ENCODE data around the gene COL23A1. TPM values are rescaled to one million over a fixed set of nuclear protein-coding genes. Genes with fewer than 3 reads are reported as not detected.
"Not testable (repeated sequence)": the region's sequence is repeated elsewhere in the genome, so short reads cannot be mapped to it uniquely, and the experiment has no call there.

COL23A1 gene
- total RNA-seq, 1 experiment from 2014 or later: 0.08 TPM

DNA sequence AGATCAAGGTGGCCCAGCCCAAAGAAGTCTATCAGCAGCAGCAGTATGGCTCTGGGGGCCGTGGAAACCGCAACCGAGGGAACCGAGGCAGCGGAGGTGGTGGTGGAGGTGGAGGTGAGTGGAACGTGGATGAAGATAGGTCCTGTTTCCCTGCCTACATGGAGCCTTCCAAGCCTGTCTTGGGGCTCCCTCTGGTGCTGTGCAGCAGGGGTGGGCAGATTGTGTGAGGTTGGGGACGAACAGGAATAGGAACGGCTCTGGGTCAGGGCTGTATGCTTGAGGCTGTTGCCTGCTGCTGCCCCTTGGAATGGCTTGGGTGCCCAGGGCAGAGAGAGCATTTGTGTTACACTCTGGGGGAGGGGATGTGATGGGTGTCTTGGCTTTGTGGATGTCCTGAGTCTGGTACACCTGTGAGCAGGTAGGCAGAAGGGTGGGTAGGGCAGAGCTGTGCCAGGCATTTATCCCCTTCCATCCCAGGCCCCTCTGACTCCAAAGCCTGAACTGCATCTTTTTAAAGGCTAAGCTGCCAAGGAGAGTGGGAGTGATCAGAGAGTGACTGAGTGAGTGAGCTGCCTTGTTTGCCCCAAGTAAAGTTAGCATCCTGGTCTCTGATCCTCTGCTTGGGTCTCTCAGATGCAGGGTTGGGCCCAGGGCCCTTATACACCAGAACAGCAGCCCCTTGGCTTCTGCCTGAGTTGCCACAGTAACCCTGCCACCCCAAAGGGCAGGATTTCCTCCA lies 380.7 kb downstream of the COL23A1 start:
- no peak for DNase-seq (ENCODE audit: low spot score)

DNA sequence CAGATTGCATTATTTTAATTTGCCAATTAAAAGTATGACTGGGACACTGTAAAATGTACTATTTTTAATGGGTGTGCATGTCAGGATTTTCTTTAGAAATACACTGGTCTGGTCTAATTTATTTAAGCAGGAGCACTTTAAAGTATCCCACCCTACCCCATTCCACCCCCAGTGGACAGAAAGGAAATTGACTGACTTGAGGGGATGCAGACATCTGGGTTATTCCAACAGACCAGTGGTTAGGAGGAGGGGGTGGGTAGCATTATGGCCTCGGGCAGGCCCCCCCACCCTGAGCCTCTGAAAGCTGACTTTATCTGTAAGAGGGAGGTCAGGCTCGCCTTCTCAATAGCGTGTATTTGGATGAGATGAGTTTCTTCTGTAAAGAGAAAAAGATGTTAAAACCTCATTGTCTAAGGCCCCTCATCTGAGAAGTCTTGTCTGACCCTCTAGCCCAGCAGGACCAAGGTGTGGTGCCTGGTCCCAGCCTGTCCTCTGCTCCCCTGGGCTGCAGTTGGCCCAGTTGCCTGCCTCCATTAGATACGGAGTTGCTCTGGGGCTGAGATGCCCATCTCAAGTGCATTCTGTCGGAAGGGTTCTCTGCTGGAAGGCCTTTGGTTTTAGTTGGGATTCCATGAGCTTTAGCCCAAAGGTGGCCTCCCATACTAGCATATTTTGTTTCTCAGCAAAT lies 381.5 kb downstream of the COL23A1 start:
- no peak for DNase-seq (ENCODE audit: low spot score)

DNA sequence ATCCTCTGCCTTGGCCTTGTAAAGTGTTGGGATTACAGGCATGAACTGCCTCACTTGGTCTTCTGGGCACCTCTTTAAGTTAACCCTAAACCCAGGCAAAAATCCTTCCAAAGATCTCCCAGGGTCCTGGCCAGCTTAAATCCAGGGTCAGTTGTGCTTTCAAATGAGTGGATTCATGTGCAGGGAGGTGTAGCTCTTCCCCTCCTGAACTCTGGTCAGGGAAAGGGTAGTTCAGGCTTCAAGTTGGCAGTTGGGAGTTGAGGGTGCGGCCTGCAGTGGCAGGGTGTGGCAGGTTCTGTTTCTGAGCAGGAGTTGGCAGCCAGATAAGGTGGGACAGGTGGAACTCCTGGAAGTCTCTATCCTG lies 382.3 kb downstream of the COL23A1 start:
- no peak for DNase-seq (ENCODE audit: low spot score)

DNA sequence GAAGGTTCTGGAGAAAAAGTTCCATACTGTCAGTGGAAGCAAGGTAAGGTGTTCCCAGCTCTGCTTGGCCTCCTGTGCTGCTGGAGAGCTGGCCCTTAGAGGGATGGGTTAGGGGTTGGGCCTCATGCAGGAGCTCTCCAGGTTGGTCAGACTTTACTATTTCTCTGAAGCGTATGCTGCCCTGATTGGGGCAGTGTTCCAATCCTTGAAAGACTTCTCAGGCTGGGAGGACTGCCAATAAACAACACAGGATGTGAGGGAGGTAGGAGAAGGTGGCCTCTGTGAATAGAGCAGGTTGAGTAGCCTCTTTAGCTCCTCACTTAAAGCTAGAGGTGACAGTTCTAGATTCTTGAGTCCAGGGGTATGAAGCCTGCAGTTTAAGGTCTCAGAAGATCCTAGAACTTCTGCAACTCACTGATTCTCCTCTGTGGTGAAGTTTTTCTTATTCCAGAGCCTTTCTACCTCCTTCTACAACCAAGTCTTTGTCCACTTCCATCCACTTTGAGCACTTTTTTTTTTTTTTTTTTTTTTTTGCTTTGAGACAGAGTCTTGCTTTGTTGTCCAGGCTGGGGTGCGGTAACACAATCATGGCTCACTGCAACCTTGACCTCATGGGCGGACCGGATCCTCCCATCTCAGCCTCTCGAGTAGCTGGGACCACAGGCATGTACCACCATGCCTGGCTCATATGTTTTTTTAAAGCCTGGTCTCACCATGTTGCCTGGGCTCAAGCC lies 382.8 kb downstream of the COL23A1 start:
- DNase-seq (ENCODE audit: low spot score): peak; percentile 91

DNA sequence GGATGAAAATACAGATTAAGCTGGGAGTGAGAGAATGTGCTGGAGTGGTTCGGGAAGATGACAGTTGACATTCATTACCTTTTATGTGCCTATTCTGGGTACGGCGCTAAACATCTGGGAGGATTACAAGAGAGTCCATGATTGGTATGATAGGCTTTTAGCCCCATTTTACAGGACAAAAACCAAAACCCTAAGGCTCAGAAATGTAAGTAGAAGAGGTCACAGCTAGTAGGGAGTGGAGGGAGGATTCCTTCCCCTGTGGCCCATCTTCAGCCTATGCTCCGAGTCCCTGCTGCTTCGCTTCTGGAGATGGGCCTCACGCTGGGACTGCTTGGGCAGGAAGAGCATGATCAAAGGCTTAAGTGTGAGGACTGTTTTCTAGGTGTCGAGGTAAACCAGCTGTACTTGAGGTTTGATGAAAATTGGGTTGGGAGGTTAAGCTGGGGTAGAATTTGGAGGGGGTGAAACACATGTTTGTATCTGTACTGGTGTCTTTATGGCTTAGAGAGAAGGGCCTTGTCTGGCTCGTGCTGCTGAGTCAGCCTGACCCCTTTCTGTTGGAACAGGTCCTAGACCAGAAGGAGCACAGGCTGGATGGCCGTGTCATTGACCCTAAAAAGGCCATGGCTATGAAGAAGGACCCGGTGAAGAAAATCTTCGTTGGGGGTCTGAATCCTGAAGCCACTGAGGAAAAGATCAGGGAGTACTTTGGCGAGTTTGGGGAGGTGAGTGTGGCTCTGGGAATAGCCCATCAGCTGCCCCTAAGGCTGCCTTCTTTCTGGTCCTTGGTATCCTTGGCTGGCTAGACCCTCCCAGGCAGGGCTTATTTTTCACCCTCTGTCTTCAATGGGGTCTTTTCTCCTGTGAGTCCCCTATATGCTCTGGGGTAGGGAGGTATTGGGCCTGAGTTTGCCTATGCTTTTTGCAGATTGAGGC lies 383.8 kb downstream of the COL23A1 start:
- DNase-seq (ENCODE audit: low spot score): no peak

DNA sequence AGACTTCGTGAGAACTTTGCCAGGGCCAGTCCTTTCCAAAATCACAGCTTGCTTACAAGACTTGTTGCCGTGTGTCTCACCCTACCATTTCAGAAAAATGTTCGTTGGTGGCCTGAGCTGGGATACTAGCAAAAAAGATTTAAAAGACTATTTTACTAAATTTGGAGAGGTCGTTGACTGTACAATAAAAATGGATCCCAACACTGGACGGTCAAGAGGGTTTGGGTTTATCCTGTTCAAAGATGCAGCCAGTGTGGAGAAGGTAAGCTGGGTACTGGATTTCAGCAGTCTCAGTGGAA lies 384.5 kb downstream of the COL23A1 start:
- no peak for DNase-seq (ENCODE audit: low spot score)

DNA sequence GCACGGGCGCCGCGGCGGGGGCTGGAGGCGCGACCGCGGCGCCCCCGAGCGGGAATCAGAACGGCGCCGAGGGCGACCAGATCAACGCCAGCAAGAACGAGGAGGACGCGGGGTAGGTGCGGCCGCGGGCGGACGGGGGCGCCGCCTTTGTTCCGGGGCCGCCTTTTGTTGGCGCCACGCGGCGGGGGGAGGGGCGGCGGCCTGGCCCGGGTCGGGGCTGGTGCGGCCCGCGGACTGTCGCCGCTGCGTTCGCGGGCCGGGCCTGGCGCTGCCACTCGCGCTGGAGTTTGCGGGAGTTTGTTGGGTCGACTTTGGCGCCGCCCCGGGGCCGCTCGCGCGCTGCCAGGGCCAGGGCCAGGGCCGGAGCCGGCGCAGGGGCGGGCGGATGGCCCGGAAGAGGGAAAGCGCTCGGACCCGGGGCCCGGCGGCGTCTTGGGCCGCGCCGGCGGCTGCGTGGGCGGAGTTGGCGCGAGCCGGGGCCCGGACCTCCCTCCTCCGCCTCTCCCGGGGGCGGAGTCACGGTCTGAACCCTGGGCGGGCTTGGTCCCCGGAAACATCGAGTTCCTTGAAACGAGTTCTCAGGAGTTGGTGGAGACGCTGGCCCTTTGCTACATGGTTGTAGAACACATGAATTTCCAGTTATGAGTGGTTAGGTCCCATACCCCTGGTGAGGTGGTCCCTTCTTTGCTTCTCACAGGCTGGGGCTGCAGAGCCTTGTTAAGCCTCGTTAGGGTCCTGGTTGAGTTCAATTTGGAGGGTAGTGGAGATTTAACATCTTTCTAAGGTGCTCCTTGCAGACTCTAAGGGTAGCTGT lies 385.1 kb downstream of the COL23A1 start:
- peak; percentile 79 for DNase-seq (ENCODE audit: low spot score)

DNA sequence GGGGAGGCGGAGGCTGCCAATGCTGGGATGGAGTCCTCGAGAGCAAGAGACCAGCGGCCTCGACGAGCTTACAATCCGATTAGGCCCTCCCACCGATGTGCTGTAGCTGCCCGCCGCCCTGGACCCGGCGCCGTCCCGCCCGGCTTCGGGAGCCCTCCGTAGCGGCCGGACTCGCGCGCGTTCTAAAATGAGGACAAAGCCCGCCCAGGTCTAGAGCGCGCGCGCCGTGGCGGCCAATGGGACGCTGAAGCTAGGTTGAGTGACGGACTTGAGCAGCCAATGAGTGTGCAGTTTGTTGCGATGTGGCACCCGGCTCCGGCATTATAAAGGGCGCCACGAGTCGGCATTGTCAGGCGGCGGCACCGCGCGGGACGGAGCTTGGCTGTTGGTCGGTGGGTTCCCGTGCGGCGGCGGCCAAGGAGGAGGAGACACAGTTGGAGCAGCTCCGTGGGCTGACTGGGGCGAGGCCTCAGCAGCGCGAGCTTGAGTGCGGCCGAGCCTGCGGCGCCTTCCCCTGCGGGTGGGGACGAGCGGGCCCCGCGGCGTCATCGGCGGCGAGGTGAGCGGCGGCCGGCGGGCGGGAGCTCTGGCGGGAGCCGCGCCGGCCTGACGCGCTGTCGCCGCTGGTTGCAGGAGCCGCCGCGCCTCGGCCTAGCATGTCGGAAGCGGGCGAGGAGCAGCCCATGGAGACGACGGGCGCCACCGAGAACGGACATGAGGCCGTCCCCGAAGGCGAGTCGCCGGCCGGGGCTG lies 385.8 kb downstream of the COL23A1 start, which contains the start of gene HNRNPAB:
Gene HNRNPAB, plus strand, starts transcription at position 352 of the 753 bp plus-strand sequence. Its CDS starts 305 bp downstream, at position 657.
- peak; percentile 98 for DNase-seq (ENCODE audit: low spot score)

DNA sequence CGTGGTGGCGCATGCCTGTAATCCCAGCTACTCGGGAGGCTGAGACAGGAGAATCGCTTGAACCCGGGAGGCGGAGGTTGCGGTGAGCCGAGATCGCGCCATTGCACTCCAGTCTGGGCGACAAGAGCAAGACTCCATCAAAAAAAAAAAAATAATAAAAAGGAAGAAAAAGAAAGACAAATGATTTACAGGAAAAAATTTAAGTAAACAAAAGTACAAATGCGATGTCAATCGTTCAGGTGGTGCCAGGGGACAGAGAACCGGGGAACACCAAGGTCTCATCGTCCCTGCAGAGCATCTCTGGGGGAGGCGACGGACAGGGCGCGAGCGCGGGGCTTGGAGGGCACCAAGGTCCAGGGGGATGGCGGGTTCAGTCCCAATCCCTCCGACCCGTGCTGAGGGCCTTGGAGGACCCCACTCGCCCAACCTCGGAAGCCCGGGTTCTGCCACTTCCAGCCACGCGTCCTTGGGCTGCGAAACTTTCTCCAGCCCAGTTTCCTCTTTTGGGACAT lies 386.5 kb downstream of the COL23A1 start:
- DNase-seq (ENCODE audit: low spot score): no peak

DNA sequence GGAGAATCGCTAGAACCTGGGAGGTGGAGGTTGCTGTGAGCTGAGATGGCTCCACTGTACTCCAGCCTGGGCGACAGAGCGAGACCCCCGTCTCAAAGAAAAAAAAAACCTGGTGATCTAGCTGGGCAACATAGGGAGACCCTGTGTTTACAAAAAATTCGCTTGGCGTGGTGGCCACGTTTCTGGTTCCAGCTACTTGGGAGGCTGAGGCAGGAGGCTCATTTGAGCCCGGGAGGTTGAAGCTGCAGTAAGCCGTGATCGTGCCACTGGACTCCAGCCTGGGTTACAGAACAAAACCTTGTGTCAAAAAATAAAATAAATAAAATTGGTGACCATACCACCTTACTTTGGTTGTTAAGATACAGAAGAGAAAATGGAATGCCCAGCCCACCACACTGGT lies 387.7 kb downstream of the COL23A1 start:
- no peak for DNase-seq (ENCODE audit: low spot score)

DNA sequence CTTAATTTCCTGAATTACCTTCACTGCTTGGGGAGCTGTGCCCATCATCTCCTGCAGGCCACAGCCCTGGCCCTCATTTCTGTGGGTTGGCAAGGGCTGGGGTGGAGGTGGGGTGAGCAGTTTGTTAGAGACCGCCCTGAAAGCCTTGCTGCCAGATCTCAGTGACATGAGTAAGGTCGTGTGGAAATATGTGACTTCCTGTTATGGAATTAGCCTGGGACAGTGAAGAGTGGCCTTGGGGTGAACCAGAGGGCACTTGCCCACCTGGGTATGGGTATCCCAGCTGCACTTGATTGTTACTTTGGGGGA lies 388.3 kb downstream of the COL23A1 start:
- DNase-seq (ENCODE audit: low spot score): no peak

DNA sequence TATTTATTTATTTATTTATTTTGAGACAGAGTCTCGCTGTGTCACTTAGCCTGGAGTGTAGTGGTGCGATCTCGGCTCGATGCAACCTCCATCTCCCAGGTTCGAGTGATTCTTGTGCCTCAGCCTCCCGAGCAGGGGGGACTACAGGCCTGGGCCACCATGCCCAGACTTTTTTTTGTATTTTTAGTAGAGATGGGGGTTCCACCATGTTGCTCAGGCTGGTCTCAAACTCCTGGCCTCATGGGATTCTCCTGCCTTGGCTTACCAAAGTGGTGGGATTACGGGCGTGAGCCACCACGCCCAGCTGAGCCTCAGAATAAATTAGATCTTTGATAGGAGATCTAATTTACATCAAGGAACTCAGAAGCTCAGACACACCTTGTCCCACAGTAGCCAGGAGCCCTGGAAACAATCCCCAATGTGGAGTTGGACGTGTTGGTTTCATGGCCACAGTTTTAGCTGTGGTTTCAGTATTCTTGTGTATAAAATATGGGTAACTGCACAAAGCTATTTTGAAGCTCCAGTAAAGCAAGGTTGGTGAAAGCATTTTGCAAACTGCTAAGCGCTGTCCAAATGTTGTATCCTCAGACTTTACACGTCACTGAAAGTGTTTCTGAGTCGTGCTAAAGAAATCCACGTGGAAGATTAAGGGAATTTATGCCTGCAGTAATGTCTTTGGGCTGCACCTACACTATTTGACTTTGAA lies 388.8 kb downstream of the COL23A1 start:
- no peak for DNase-seq (ENCODE audit: low spot score)

DNA sequence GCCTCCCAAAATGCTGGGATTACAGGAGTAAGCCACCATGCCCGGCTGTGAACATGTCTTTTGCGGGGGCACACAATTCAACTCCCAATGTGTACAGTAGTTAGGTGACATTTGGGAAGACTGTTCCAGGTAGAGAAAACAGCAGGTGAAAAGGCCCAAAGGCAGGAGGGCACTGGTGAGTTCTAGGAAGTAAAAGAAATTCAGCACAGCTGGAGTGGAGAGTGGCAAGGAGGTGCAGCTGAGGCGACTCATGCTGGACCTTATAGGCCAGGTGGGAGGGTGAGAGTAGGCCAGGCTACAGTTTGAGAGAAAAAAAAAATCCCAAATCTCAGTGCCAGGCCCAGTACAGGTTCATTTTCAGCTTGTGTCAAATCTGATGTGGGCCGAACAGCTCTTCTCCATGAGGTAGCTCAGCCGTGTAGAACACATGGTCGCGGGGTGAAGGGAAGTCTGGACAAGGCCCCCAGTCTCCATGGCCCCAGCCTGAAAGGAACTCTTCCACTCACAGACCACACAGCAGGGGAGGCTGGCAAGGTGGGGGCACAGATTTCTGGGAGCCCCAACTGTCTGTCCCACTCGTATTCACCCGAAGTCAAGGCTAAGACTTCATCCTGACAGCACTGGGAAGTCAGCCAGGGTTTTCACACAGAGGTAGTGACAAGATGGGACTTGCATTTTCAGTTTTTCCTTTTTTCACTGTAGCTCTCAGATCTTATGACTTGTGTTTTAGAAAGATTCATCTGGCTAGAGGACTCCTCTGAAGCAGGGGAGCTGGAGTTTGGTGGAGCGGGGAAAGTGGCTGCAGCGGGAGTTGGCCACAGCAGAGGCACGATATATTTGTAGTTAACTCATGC lies 390.4 kb downstream of the COL23A1 start:
- DNase-seq (ENCODE audit: low spot score): no peak

DNA sequence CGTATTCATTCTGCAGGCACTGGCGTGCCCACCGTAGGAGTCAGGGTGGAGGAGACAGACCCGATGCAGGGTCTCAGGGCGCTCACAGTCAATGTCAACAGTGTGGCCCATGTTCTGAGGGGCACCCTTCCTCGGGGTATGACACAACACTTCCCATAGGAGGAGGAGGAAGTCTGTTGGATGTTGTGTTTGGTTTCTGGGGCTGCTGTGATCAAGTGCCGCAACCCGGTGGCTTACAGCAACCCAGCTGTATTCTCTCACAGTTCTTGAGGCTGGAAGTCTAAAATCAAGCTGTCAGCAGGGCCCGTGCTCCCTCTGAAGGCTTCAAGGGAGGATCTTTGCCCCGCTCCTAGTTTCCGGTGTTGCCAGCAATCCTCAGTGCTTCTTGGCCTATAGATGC lies 391.5 kb downstream of the COL23A1 start:
- DNase-seq (ENCODE audit: low spot score): no peak

DNA sequence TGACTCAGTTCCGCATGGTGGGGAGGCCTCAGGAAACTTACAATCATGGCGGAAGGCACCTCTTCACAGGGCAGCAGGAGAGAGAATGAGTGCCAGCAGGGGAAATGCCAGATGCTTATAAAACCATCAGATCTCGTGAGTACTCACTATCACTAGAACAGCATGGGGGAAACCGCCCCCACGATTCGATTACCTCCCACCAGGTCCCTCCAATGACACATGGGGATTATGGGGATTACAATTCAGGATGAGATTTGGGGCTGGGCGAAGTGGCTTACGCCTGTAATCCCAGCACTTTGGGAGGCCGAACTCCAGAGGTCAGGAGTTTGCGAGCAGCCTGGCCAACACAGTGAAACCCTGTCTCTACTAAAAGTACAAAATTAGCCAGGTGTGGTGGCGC lies 392.0 kb downstream of the COL23A1 start:
- not testable (repeated sequence) for DNase-seq (ENCODE audit: low spot score)

DNA sequence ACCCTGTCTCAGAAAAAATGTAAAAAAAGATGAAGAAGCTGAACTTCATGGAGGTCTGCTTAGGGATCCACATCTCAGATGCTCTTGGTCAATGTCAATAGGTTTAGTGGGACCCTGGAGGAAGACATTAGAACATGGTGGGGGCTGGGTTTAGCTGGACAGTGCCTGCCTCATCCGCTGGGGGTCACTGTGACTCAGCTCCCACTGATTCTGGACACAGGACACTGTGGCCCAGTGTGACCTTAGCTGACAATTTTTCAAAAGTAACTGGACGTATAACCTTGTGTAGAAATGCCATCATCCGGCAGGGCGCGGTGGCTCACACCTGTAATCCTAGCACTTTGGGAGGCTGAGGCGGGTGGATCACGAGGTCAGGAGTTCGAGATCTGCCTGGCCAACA lies 393.2 kb downstream of the COL23A1 start:
- DNase-seq (ENCODE audit: low spot score): no peak

DNA sequence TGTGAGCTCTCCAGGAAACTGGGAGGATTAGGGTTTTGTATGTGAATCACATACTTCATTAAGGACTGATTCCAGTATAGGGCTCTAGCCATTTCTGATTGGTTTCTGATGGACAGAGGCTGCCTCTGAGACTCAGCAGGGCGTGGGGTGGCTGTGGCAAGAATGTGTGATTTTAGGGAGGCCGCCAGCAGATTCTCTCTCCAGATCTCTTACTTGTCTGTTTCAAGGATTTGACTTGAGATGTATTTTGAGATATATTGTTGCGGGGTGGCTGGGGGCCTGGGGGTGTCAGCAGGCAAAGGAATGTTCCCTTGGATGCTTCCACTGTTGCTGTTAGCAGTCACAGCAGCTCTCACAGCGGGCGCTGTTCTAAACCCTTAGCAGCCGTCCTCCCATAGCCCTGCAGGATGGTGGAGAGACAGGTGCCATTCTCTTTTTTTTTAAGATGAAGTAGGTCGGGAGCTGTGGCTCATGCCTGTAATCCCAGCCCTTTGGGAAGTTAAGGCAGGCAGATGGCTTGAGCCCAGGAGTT lies 393.8 kb downstream of the COL23A1 start:
- no peak for DNase-seq (ENCODE audit: low spot score)

DNA sequence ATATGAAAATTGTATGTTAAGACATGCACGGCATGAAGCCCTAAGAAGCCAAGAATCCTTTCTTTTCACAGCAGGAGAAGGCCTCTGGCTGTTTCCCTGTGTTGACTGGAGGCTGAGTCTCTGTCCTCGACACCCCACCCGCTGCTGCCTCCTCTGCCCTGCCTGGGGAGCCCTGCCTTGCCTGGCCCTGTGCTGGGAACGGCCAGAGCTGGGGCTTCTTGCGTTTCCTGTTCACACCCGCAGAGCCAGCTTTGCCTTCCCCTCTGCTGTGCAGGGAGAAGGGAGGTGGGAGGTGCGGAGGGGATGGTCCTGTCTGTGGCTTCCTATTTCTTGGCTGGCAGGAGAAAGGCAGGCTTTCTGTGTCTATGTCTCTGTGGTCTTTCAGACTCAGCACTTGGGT lies 396.2 kb downstream of the COL23A1 start:
- no peak for DNase-seq (ENCODE audit: low spot score)
